BE2C (cell line): ENCODE results near the gene RHCG.

Experiments
- DNase-seq: peaks from one replicate; pipeline ENCODE4 v3.0.0-alpha.2; 2020
- H3K27me3 ChIP-seq: fragments of 250-450 bp; sonication (Bioruptor Pico); 2 replicates; pipeline ENCODE4 v1.5.1; 2020; ENCODE audit warnings: mild to moderate bottlenecking
- H3K36me3 ChIP-seq: fragments of 250-450 bp; sonication (Bioruptor Pico); 2 replicates; pipeline ENCODE4 v1.5.1; 2020; ENCODE audit warnings: mild to moderate bottlenecking
- H3K4me1 ChIP-seq: fragments of 250-450 bp; sonication (Bioruptor Pico); 2 replicates; pipeline ENCODE4 v1.5.1; 2020
- H3K4me3 ChIP-seq: 2 replicates; pipeline ENCODE4 v1.5.1; 2011; ENCODE audit warnings: low read depth, low read length
- H3K9me3 ChIP-seq: fragments of 250-450 bp; sonication (Bioruptor Pico); 2 replicates; pipeline ENCODE4 v1.5.1; 2020
- TF ChIP-seq, protein P1 (sequence below): IDR thresholded peaks from 2 replicates; pipeline ENCODE4 v1.5.1; 2012; ENCODE audit warnings: mild to moderate bottlenecking, low read depth, low read length

RHCG gene

GRCh38 chr15:89490081-89490813, 6.1 kb downstream of the RHCG start:
- Histone ChIP-seq H3K27me3 (no peaks in the 10 kb centered on the region), H3K9me3 (no peaks in the 10 kb centered on the region), H3K4me3 (no peak overlapping the region), H3K4me1 (no peaks in the 10 kb centered on the region), H3K36me3 (no peaks in the 10 kb centered on the region)
- TF ChIP-seq, protein P1, sequence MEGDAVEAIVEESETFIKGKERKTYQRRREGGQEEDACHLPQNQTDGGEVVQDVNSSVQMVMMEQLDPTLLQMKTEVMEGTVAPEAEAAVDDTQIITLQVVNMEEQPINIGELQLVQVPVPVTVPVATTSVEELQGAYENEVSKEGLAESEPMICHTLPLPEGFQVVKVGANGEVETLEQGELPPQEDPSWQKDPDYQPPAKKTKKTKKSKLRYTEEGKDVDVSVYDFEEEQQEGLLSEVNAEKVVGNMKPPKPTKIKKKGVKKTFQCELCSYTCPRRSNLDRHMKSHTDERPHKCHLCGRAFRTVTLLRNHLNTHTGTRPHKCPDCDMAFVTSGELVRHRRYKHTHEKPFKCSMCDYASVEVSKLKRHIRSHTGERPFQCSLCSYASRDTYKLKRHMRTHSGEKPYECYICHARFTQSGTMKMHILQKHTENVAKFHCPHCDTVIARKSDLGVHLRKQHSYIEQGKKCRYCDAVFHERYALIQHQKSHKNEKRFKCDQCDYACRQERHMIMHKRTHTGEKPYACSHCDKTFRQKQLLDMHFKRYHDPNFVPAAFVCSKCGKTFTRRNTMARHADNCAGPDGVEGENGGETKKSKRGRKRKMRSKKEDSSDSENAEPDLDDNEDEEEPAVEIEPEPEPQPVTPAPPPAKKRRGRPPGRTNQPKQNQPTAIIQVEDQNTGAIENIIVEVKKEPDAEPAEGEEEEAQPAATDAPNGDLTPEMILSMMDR: no peak
- DNase-seq: no peak

DNA sequence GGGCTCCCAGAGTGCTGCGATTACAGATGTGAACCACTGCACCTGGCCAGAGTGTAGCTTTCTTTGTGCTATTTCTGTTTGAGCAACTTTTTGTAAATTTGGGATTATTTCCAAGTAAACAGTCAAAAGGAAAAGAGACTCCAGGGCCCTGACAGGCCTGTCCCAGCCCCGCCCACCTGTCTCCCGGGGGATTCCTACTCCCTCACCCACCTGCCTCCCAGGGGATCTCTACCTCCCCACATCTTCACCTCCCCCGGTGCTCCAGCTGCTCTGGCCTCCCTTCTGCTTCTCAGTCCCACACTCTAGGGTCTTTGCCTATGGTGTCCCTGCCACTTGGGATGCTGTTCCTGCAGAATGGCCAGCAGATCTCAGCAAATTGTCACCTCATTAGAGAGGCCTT, 7.0 kb downstream of the RHCG start:
- Histone ChIP-seq H3K4me3 (no peak overlapping the region), H3K27me3 (no peaks in the 10 kb centered on the region), H3K36me3 (no peaks in the 10 kb centered on the region), H3K4me1 (no peaks in the 10 kb centered on the region), H3K9me3 (no peaks in the 10 kb centered on the region)
- TF ChIP-seq, protein P1: no peak
- peak; percentile 35 for DNase-seq

DNA sequence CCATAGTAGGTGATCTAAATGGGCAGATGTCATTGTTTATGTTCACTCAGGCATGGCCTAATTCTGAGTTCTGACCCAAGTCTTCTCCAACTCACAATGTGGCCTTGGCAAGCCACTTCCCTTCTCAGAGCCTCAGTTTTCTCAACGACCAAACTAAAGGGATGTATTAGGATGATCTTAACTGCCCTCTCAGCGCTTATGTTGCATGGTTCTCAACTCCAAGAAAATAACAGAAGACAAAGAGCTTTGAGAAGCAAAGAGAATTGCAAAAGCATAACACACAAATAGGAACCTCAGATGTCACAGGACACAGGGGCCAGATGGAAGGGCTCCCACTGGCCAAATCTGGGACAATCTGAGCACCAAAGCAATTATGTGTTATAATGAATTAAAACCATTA, 8.6 kb downstream of the RHCG start:
- TF ChIP-seq, protein P1: no peak
- no peaks in the 10 kb centered on the region for H3K4me1 ChIP-seq
- DNase-seq: no peak
- no peaks in the 10 kb centered on the region for H3K27me3 ChIP-seq
- no peaks in the 10 kb centered on the region for H3K36me3 ChIP-seq
- no peak overlapping the region for H3K4me3 ChIP-seq
- H3K9me3 ChIP-seq: no peaks in the 10 kb centered on the region

DNA sequence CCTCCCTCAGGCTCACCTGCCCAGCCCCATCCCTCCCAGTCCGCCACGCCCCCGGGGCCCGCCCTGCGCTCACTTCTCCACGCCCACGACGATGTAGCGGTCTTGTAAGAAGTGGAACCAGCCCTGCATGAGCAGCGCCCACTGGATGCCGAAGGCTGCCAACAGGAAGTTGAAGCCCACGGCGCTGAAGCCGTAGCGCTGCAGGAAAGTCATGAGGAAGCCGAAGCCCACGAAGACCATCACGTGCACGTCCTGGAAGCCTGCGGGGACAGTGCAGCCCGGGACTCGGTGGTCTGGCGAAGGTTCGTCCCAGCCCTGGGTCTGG, 9.7 kb downstream of the RHCG start:
- Histone ChIP-seq H3K27me3 (no peaks in the 10 kb centered on the region), H3K36me3 (no peaks in the 10 kb centered on the region), H3K9me3 (no peaks in the 10 kb centered on the region), H3K4me3 (no peak overlapping the region), H3K4me1 (no peaks in the 10 kb centered on the region)
- TF ChIP-seq, protein P1: no peak
- peak; percentile 9 for DNase-seq

- TF ChIP-seq, protein P1: no peak
- Histone ChIP-seq H3K9me3 (no peaks in the 10 kb centered on the region), H3K4me1 (no peaks in the 10 kb centered on the region), H3K27me3 (no peaks in the 10 kb centered on the region), H3K36me3 (no peaks in the 10 kb centered on the region), H3K4me3 (no peak overlapping the region)
- no peak for DNase-seq
These were observed 13.3 kb downstream of the RHCG start for GRCh38 chr15:89483079-89483478.

DNA sequence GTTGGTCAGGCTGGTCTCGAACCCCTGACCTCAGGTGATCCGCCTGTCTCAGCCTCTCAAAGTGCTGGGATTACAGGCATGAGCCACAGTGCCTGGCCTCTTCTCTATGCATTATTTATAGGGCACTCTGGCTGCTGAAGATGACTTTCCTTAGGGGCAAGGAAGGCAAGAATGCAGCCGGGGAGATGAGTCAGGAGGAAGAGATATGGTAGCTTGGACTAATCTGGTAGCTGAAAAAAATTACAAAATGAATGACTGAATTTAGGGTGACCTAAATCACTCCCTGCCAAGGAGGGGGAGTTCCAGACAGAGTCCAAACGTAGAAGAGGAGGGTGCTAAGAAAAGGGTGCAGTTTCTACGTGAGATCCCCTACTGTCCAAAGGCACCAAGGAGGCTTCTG, 14.2 kb downstream of the RHCG start:
- Histone ChIP-seq H3K4me1 (no peaks in the 10 kb centered on the region), H3K4me3 (no peak overlapping the region), H3K9me3 (no peaks in the 10 kb centered on the region), H3K27me3 (no peaks in the 10 kb centered on the region), H3K36me3 (no peaks in the 10 kb centered on the region)
- no peak for DNase-seq
- TF ChIP-seq, protein P1: no peak
